HL-60 (cell line): Measurements from ENCODE around the gene MON2.
"Not testable (repeated sequence)": the region's sequence is repeated elsewhere in the genome, so short reads cannot be mapped to it uniquely, and the experiment has no call there.

ENCODE experiments used
- DNase-seq, 2 experiments: peaks; one replicate each; pipeline ENCODE4 v3.0.0-alpha.2; 2010 to 2020; ENCODE audit warnings: low read depth in 1 of 2, low spot score in 1 of 2
- H3K27ac ChIP-seq: fragments of 250-450 bp; sonication (Bioruptor Pico); replicated peaks from 2 replicates; pipeline ENCODE4 v1.5.1; 2020; ENCODE audit warnings: mild to moderate bottlenecking, moderate library complexity
- H3K27me3 ChIP-seq: fragments of 250-450 bp; sonication (Bioruptor Pico); 2 replicates; pipeline ENCODE4 v1.5.1; 2021; ENCODE audit warnings: mild to moderate bottlenecking, moderate library complexity; ENCODE audit not compliant: insufficient read depth, poor library complexity, severe bottlenecking
- H3K4me3 ChIP-seq: replicated peaks from 2 replicates; pipeline ENCODE4 v1.5.1; 2011; ENCODE audit warnings: mild to moderate bottlenecking, control low read depth, low read length; ENCODE audit not compliant: insufficient read depth
- CTCF ChIP-seq: IDR thresholded peaks from one replicate; pipeline ENCODE4 v1.5.1; 2011; ENCODE audit warnings: low read length, control low read depth, inconsistent platforms; ENCODE audit not compliant: insufficient read depth
- GABPA ChIP-seq: IDR thresholded peaks from 2 replicates; pipeline ENCODE4 v1.6.1; 2012; ENCODE audit warnings: low read depth
- POLR2AphosphoS5 ChIP-seq: IDR thresholded peaks from 2 replicates; pipeline ENCODE4 v1.6.1; 2012; ENCODE audit warnings: low read depth
- REST ChIP-seq: IDR thresholded peaks from 2 replicates; pipeline ENCODE4 v1.6.1; 2012; ENCODE audit warnings: low read depth; ENCODE audit not compliant: insufficient replicate concordance
- SPI1 ChIP-seq: IDR thresholded peaks from 2 replicates; pipeline ENCODE4 v1.6.1; 2012; ENCODE audit warnings: low read depth, mild to moderate bottlenecking, borderline replicate concordance

Gene MON2

GRCh38 chr12:62542814-62543213, 76.2 kb downstream of the MON2 start:
- no peak for TF ChIP-seq POLR2AphosphoS5
- no peak overlapping the region for H3K27ac ChIP-seq
- no peak overlapping the region for H3K4me3 ChIP-seq
- no peaks in the 10 kb centered on the region for H3K27me3 ChIP-seq
- no peak for DNase-seq

- Histone ChIP-seq H3K27me3 (no peaks in the 10 kb centered on the region), H3K27ac (no peak overlapping the region), H3K4me3 (no peak overlapping the region)
- TF ChIP-seq SPI1 (no peak), POLR2AphosphoS5 (no peak), REST (no peak), CTCF (no peak), GABPA (no peak)
- DNase-seq: no peak
Measured at GRCh38 chr12:62543324-62543723, 76.7 kb downstream of the MON2 start.

GRCh38 chr12:62543741-62544140, 77.1 kb downstream of the MON2 start:
- Histone ChIP-seq H3K27ac (no peak overlapping the region), H3K27me3 (no peaks in the 10 kb centered on the region), H3K4me3 (no peak overlapping the region)
- no peak for TF ChIP-seq GABPA
- no peak for DNase-seq

GRCh38 chr12:62552906-62553556, 86.4 kb downstream of the MON2 start:
- TF ChIP-seq POLR2AphosphoS5 (no peak), CTCF (no peak), SPI1 (no peak), REST (no peak), GABPA (no peak)
- no peak overlapping the region for H3K27ac ChIP-seq
- no peak overlapping the region for H3K4me3 ChIP-seq
- H3K27me3 ChIP-seq: no peaks in the 10 kb centered on the region
- DNase-seq: no peak

GRCh38 chr12:62559366-62559765, 92.7 kb downstream of the MON2 start:
- not testable (repeated sequence) for DNase-seq, H3K27me3 ChIP-seq, H3K4me3 ChIP-seq, H3K27ac ChIP-seq
